ENCODE data around the gene ABR. TPM values are rescaled to one million over a fixed set of nuclear protein-coding genes. Genes with fewer than 3 reads are reported as not detected.
"Not testable (repeated sequence)": the region's sequence is repeated elsewhere in the genome, so short reads cannot be mapped to it uniquely, and the experiment has no call there.

The ABR gene
- total RNA-seq, 2 donors from 2014 or later, result 80.7 to 82.7 TPM

- no peaks in the 10 kb centered on the region for H3K9me3 ChIP-seq
- peak overlapping the region; percentile 44 to 48 for H3K4me3 ChIP-seq
- WGBS, result 9% methylated on average over 48 of the region's 91 CpGs
- TF ChIP-seq CTCF (IDR thresholded peaks at IDR 0.05) (peak in 1 of 4 experiments; percentile 31), POLR2AphosphoS5 (IDR thresholded peaks at IDR 0.05) (no peak)
- intact Hi-C loops (cut with DNase I), result no loop called here
- DNase-seq (ENCODE audit: low spot score), result peak; percentile 37
- H3K4me1 ChIP-seq (replicated peaks), result no peaks in the 10 kb centered on the region
- no peaks in the 10 kb centered on the region for H3K27me3 ChIP-seq (replicated peaks; ENCODE audit: insufficient read depth)
- no peaks in the 10 kb centered on the region for H3K36me3 ChIP-seq
- peak overlapping the region; percentile 36 to 65 for H3K27ac ChIP-seq
Observed at GRCh38 chr17:1203111-1203966, 23.6 kb upstream of the ABR start.

- Histone ChIP-seq H3K27ac (no peak overlapping the region), H3K9me3 (no peaks in the 10 kb centered on the region), H3K27me3 (replicated peaks; ENCODE audit: insufficient read depth) (no peaks in the 10 kb centered on the region), H3K36me3 (no peaks in the 10 kb centered on the region), H3K4me3 (no peak overlapping the region), H3K4me1 (replicated peaks) (no peaks in the 10 kb centered on the region)
- no peak for DNase-seq (ENCODE audit: low spot score)
- WGBS, result 97% methylated on average over 5 of the region's 5 CpGs
- TF ChIP-seq POLR2AphosphoS5 (IDR thresholded peaks at IDR 0.05), result no peak
- intact Hi-C loops (cut with DNase I), result no loop called here
Observed at GRCh38 chr17:1202291-1202690, 22.5 kb upstream of the ABR start.

DNA sequence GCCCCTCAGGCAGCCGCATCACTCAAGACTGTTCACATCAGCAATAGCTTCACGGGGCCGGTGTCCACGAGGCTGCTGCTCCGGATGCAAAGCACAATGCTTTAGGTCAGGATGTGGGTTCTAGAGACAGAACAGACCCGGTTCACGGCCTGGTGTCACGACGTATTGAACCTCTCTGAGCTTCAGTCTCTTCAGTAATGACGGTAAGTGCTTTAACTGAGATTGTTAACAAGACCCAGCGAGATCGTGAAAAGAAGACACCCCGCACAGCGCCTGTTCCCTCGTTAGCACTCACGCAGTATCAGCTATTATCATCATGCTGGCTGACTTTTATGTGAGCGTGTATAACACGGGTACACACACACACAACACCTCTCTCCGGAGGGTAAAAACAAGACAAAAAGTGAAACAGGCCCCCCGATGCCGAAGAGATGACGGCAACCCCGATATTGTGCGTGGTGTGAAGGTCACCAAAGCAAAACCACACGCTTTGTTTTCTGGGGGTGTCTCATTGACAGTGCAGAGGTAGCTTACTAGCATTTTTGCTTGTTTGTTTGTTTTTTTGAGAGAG lies 21.4 kb upstream of the ABR start:
- Histone ChIP-seq H3K4me1 (replicated peaks) (no peaks in the 10 kb centered on the region), H3K4me3 (no peak overlapping the region), H3K27ac (no peak overlapping the region), H3K27me3 (replicated peaks; ENCODE audit: insufficient read depth) (no peaks in the 10 kb centered on the region), H3K9me3 (no peaks in the 10 kb centered on the region), H3K36me3 (no peaks in the 10 kb centered on the region)
- intact Hi-C loops (cut with DNase I), result no loop called here
- DNase-seq (ENCODE audit: low spot score), result no peak
- TF ChIP-seq POLR2A (IDR thresholded peaks at IDR 0.05) (no peak), POLR2AphosphoS5 (IDR thresholded peaks at IDR 0.05) (no peak), CTCF (IDR thresholded peaks at IDR 0.05) (no peak)
- WGBS, result 77% methylated on average over 25 of the region's 25 CpGs

- H3K4me3 ChIP-seq; H3K36me3 ChIP-seq; H3K27me3 ChIP-seq (replicated peaks; ENCODE audit: insufficient read depth); DNase-seq (ENCODE audit: low spot score); H3K4me1 ChIP-seq (replicated peaks); H3K27ac ChIP-seq; H3K9me3 ChIP-seq; intact Hi-C loops (cut with DNase I): not testable (repeated sequence)
- 84% methylated on average over 10 of the region's 10 CpGs for WGBS
Observed at GRCh38 chr17:1199271-1199743, 19.5 kb upstream of the ABR start.

DNA sequence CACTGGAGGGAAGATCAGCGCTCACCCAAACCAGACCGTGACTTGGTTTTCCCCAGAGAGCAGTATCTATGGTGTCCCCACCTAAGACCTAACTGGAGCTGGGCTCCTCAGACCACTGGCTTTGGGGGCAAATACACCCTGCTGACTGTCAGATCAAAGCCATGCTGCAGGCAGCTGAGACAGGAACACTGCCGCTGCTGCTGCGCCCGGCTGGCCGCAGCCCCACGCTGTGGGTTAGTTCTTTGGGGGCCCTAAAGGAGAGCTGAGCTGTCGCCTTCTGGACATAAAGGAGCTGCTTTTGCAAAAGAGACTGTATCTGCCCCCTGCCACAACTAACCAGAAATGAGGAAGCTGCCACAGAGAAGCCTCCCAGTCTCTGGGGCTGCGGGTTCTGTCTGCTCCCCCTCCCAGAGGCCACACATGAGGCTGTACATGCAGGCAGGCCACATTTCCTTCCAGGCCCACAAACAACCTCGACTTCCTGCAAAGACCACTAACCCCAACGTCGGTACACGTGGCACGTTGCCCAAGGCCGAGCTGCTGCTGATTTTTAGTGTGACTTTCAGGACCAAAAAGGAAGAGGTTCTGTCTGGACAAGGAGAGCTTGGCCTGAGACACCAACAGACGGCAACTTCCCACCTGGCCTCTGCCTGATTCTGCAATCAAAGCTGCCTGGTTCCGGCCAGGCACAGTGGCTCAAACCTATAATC lies 18.2 kb upstream of the ABR start:
- no peak overlapping the region for H3K4me3 ChIP-seq
- H3K36me3 ChIP-seq, result no peaks in the 10 kb centered on the region
- no peaks in the 10 kb centered on the region for H3K27me3 ChIP-seq (replicated peaks; ENCODE audit: insufficient read depth)
- no peaks in the 10 kb centered on the region for H3K9me3 ChIP-seq
- H3K27ac ChIP-seq, result no peak overlapping the region
- intact Hi-C loops (cut with DNase I), result no loop called here
- TF ChIP-seq POLR2AphosphoS5 (IDR thresholded peaks at IDR 0.05) (peak; percentile 26), CTCF (IDR thresholded peaks at IDR 0.05) (no peak), POLR2A (IDR thresholded peaks at IDR 0.05) (no peak)
- 41% methylated on average over 15 of the region's 17 CpGs for WGBS
- no peaks in the 10 kb centered on the region for H3K4me1 ChIP-seq (replicated peaks)
- DNase-seq (ENCODE audit: low spot score), result no peak

Data from prostate gland (tissue), 2 donors.